Suppressor macrophage (primary cell): ENCODE data around the gene FOXD4L6.
A peak's percentile ranks its signal among the peaks of the same experiment; 100 is the strongest.
"Not testable (repeated sequence)": the region's sequence is repeated elsewhere in the genome, so short reads cannot be mapped to it uniquely, and the experiment has no call there.

ENCODE experiments used
- DNase-seq, 4 experiments: peaks; one replicate each; pipeline ENCODE4 v3.0.0-alpha.2; 2020 to 2022
- total RNA-seq, 17 experiments: gene quantifications; one replicate each; lab custom pipeline; 2026; ENCODE audit warnings: mixed read lengths in 6 of 17, inconsistent platforms in 3 of 17; lab: John Stamatoyannopoulos, UW

Gene FOXD4L6
- total RNA-seq: 0 to 0.33 (median 0) reads per million in 17 experiments

DNA sequence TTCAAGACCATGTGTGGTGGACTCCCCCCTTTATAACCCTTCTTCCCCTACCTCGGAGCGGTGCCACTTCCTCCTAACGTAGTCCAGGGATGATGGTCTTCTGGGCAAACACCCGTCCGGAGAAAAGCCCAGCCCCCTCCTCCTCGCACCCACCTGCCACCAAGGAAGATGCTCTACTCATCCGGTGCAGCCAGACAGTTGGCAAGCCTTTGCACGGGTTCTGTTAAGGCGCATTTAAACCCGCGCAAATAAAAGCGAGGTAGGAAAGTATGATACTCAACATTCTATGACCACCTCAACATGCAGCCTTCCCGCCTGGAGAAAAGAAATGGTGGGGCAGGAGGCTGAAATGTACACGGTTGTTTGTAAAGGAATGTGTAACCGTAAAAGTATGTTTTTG lies at the start of gene FOXD4L6:
FOXD4L6 (minus strand) TSS at position 101 of the 400 bp plus-strand sequence. CDS start 298 bp downstream, outside the sequence.
- not testable (repeated sequence) for DNase-seq

DNA sequence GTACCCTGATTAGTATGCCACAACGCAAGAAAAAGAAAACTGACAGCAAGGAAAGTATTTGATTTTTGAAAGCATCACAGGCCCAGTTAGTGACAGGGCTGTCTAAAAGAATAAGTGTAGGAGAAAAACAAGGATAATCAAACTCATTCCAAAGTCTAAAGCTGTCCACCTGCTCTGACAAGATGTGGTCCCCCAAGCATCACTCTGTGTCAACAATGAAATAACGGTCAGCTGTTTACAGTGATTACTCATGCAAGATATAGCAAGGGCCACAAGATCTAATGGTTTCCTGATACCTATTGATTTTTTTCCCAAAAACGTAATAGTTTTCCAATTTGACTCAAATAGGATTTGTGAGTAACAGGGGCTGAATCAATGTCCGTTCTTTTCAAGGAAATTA lies 46.5 kb upstream of the FOXD4L6 start:
- not testable (repeated sequence) for DNase-seq

DNA sequence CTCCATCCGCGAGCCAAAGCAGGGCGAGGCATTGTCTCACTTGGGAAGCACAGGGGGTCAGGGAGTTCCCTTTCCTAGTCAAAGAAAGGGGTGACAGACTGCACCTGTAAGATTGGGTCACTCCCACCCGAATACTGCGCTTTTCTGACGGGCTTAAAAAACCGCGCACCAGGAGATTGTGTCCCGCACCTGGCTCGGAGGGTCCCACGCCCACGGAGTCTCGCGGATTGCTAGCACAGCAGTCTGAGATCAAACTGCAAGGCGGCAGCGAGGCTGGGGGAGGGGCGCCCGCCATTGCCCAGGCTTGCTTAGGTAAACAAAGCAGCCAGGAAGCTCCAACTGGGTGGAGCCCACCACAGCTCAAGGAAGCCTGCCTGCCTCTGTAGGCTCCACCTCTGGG lies 21.6 kb upstream of the FOXD4L6 start:
- not testable (repeated sequence) for DNase-seq

DNA sequence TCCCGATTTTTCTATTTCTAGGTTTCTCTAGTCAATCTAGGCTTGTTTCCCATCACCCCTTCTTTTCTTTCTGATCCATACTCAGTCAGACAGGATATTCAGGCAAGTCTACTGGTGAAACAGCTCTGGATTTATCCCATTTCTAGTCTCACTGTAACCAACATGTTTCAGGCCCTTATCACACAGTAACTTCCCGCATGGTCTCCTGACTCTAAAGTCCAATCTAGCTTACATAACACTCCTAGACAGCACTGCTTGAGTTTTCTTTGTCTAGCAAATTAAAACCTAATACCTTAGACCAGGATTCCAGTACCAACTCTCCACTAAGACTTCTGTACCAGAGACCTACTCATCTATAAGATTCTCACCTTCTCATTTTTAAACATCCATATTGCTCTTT lies 13.4 kb upstream of the FOXD4L6 start:
- DNase-seq: not testable (repeated sequence)

DNA sequence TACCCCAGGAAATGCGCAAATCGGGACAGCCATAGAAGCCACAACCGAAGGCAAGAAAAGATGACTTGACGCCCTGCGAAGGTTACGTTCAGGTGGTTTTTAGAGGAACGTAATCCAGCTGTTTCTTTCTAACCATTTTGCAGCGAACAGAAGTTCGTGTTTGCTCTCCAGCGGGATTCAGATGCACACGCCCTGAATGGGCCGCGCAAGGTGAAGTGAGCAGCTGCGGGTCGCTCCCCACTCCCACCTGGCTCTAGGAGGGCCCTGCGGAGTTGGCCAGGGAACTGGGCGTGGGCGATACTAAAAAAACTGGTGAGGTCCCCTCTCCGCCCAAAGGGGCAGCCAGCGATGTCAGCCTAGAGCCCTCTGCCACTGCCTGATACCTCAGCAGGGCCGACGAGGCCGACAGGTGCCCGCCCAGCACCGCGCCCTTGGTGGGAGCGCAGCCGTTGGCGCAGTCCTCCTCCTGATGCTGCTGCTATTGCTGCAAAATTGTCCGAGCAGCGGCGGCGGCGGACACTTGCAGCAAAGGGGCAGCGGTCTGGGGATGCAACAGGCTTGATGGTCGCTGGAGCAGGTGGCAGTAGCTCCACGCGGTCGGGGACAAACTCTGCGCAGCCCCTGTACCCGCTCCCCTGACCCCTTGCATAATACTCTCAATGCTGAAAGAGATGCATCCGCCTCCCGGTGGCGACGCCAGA lies 1.6 kb downstream of the FOXD4L6 start:
- DNase-seq: not testable (repeated sequence)

DNA sequence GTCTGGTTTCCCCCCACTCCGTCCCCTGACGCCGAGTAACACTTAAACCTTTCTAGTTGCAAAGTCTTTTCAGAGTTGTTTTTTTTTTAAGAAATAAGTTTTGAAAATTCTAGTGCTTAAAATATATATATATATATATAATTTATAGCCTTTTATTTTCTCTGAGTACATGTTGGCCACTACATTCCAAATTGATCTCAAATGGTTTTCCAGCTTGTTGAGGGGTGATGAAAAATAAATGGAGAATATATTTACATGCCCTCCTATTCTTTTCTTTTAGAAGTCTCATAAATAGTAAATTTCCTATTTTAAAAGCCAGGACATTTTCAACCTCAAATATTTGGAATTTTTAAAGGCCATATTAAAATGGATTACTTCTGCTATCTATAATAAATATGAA lies 2.5 kb downstream of the FOXD4L6 start:
- not testable (repeated sequence) for DNase-seq

DNA sequence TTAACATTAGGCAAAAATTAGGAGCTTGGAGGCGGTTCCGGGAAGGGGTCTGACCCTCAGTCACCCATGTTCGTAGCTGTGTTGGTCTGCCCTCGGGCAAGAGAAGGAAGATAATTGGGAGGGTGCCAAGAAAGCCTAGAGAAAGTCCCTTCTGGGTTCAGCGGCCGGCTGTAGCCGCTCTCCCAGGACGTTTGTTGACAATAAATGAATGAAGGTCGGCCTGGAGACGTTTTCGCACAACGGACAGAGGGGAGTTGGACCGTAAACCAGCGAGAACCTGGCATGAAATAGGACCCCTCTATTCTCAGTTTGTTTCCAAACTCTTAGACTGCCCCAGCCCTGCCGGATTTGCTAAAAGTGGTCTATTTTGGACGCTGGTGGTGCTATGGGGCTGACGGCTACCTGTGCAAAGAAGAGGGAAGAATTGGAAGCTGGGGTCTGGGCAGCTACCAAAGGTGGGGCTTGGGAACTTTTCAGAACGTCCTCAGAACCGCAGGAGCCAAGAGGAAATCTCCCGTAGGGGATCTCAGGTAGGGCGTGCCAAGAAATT lies 3.3 kb downstream of the FOXD4L6 start:
- DNase-seq: not testable (repeated sequence)

DNA sequence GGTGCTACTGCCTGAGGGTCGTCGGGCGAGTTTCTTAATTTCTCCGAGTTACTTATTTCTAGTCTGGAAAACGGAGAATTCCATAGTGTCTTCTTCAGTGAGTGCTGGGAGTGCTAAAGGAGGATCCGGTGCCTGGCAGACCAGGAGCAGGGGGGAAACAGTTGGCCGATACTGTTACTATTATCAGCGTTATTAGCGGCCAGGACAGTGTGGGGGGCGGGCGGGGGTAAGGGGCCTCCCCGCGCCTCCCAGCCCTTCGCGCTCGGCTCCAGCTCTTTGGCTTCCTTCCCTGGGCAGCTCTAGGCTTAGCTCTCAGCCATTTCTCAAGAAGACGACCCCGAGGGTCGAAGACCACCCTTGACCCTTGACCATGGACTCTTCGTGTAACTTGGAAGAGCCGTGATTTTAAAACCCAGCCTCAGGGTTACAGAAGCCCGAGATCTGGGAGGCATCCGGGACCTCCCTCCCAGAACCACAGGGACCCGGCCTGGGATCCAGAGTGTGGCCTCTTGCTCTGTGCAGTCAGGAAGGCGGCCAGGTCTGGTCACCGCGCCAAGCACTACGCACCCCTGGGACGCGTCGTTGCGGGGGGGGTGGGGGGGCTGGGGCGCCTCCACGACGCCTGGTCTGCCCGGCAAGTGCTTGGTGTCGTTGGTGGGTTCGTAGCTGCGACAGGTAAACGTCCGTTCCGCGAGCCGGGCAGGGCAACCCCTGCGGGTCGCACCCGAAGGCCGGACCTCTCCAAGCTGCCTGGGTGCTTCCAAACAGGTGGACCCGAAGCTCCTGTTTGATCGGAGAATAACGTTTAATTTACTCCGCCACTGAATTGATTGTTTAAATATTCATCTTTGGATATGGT lies 4.0 kb downstream of the FOXD4L6 start:
- DNase-seq: not testable (repeated sequence)

DNA sequence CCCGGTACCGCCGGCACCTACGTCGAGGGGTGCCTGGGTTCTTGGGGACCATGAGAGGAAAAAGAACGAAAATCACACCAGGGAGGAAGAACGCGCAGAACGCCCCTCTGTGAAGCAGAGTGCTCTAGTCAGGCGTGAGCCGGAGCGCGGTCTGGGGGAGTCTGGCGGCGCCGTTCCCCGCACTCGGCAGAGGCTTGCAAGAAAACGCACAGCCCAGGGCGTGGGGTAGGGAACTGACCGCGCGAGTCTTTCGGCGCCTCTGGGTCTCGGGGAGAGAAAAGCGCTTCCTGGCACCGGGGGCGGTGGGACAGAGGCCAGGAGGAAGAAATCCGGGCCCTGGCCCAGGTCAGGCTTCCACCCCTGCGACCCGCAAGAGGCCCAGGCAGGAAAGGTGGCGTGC lies 4.7 kb downstream of the FOXD4L6 start:
- not testable (repeated sequence) for DNase-seq

DNA sequence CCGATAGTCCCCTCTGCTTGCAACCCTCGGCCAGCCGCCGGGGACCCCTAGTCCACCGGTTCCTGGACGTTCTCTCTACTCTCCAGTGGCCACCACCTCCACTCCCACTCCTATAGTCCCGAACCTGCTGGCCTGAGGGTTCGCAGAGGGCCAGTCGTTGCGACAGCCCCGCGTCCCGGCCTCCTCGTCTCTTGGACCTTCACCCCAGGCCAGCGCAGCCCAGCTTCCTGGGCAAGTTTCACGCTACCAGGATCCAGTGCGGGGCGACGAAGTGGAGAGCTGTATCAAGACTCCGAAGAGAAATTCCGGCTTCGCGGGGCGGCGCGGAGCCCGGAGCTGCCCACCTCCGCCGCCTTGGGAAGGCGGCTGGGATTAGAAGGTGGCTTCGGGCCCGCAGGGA lies 5.1 kb downstream of the FOXD4L6 start:
- not testable (repeated sequence) for DNase-seq

DNA sequence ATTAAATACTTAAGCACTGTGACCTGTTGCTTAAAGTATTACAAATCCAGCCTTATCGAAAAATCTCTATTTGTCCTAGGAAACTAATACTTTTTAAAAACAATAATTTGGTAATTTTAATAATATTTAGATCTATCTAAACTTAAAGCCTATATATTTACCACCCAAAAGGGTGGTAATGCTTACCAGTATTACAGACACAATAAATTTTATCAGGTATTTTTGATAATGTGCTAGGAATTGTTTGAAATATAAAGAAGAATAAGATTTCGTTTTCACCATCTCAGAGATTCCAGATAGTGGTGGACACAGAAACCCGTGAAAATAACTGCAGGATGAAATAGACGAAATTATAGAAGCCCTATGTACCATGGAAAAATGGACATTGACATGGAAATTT lies 7.8 kb downstream of the FOXD4L6 start:
- DNase-seq: not testable (repeated sequence)

DNA sequence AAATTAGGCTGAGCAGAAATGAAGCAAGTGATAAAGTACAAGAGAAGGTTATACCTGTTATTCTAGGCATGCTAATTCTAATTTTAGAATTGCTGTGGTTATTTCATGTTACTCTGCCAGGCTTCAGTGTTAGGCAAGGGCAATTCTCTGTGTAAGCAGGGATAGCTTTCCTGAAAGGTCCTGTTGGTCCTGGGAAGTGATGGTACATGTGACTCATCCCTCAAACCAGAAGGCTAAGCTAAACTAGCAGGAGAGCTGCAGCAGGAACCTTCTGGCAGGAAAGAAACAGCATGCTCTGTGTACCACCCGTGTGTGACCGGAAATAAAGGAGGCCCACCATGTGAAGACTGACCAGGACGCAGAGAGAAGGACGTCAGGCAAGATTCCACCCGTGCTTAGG lies 8.8 kb downstream of the FOXD4L6 start:
- not testable (repeated sequence) for DNase-seq

DNA sequence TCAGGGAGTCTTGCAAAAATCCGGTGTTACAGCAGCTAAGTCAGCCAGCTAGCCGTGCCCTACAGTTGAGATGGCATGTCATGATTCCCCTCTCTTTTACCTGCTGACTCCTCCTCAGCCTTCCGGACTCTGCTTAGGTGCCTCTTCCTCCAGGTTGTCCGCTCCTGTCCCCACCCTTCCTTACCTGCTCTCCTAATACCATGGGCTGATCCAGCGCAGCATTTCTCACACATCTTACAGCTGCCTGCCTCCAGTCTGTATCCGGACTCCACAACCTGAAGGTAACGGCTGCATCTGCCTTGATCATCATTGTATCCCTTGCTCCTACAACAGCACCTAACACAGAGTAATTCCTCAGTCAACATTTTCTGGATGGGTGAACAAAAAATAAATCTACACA lies 9.2 kb downstream of the FOXD4L6 start:
- not testable (repeated sequence) for DNase-seq

DNA sequence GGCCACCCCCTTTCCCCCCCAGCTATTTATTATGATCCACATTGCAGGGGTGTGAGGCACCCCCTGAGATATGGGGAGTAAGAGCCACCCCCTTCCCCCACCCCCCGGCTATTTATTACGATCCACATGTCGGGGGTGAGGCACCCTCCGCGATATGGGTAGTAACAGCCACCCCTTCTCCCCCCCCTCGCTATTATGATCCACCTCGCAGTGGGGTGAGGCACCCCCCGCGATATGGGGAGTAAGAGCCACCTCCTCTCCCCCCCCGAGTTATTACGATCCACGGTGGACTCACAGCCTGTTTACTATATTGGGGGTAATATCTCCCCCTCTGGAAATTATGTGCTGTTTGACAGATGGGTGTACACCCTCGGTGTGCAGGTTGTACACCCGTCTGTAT lies 15.1 kb downstream of the FOXD4L6 start:
- DNase-seq: not testable (repeated sequence)

DNA sequence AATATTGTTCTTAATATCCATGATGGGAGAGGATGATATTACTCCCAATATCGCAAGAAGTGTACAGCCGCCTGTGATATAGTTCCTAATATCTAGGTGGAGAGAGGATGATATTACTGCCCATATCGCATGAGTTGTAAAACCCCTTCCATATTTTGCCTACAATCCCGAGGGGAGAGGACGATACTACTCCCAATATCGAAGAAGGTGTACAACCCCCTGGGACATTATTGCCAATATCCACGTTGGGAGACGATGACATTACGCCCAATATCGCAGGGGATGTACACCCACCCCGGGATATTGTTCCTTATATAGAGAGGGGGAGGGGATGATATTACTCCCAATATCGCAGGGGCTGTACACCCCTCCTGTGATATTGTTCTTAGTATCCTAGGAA lies 17.1 kb downstream of the FOXD4L6 start:
- not testable (repeated sequence) for DNase-seq

DNA sequence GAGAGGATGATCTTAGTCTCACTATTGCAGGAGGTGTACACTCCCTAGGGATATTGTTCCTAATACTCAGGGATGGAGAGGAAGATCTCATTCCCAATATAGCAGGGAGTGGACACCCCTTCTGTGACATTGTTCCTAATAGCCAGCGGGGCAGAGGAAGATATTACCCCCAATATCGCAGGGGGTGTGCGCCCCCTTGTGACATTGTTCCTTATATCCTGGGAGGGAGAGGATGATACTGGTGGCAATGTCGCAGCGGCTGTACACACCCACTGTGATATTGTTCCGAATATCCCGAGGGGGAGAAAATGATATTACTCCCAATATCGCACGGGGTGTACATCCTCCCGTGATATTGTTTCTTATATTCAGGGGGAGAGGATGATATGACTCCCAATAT lies 17.6 kb downstream of the FOXD4L6 start:
- peak in 1 of 4 experiments; percentile 17 for DNase-seq

DNA sequence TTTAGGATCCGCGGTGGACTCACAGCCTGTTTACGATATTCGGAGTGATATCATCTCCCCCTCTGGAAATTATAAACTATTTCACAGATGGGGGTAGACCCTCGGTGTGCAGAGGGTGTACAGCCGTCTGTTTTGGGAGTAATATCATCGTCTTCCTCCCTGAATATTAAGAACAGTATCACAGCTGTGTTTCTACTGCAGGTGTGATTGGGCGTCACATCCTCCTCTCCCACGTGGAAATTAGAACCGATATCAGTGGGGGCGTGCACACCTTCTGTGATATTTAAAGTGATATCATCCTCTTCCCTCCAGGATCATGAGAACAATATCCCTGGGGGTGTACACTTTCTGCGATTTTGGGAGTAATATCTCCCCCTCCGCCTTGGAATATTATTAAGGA lies 19.2 kb downstream of the FOXD4L6 start:
- DNase-seq: not testable (repeated sequence)

DNA sequence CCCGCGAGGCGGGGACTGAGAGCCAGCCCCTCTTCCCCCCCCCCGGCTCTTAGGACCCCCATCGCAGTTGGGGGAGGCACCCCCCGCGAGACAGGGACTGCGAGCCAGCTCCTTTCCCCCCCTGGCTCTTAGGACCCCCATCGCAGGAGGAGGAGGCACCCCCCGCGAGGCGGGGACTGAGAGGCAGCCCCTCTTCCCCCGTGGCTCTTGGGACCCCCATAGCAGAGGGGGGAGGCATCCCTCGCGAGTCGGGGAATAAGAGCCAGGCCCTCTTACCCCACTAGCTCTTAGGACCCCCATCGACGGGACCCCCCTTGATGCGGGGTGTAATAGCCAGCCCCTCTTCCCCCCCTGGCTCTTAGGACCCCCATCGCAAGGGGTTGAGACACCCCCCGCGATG lies 19.7 kb downstream of the FOXD4L6 start:
- DNase-seq: not testable (repeated sequence)

DNA sequence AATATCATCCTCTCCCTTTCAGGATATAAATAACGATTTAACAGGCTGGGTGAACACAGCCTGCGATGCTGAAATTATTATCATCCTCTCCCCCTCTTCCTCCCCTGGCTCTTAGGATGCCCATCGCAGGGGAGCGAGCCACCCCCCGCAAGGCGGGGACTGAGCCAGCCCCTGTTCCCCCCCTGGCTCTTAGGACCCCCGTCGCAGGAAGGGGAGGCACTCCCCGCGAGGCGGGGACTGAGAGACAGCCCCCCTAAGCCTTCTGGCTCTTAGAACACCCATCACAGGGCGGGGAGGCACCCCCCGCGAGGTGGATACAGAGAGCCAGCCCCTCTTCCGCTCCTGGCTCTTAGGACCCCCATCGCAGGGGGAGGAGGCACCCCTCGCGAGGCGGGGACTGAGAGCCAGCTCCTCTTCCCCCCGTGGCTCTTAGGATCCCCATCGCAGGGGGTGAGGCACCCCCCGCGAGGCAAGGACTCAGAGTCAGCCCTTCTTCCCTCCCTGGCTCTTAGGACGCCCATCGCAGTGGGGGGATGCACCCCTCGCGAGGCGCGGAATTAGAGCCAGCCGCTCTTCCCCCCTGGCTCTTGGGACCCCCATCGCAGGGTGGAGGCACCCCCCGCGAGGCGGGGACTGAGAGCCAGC lies 21.9 kb downstream of the FOXD4L6 start:
- DNase-seq: not testable (repeated sequence)

DNA sequence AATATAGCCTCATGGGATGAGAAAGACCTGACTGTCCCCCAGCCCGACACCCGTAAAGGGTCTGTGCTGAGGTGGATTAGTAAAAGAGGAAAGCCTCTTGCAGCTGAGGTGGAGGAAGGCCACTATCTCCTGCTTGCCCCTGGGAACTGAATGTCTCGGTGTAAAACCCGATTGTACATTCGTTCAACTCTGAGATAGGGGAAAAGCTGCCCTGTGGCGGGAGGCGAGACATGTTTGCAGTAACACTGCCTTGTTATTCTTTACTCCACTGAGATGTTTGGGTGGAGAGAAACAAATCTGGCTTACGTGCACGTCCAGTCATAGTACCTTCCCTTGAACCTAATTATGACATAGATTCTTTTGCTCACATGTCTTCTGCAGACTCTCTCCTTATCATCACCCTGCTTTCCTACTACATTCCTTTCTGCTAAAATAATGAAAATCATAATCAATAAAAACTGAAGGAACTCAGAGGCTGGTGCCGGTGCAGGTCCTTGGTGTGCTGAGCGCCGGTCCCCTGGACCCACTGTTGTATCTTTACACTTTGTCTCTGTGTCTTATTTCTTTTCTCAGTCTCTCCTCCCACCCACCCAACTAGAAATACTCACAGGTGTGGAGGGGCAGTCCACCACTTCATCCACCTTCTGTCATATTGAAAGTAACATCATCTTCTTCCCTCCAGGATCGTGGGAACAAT lies 22.8 kb downstream of the FOXD4L6 start:
- DNase-seq: not testable (repeated sequence)

DNA sequence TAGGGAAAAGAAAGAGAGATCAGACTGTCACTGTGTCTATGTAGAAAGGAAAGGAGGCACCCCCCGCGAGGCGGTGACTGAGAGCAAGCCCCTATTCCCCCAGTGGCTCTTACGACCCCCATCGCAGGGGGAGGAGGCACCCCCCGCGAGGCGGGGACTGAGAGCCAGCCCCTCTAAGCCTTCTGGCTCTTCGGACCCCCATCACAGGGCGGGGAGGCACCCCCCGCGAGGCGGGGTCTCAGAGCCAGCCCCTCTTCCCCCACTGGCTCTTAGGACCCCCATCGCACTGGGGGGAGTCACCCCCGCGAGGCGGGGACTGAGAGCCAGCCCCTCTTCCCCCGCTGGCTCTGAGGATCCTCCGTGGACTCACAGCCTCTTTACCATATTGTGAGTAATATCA lies 23.9 kb downstream of the FOXD4L6 start:
- DNase-seq: not testable (repeated sequence)

DNA sequence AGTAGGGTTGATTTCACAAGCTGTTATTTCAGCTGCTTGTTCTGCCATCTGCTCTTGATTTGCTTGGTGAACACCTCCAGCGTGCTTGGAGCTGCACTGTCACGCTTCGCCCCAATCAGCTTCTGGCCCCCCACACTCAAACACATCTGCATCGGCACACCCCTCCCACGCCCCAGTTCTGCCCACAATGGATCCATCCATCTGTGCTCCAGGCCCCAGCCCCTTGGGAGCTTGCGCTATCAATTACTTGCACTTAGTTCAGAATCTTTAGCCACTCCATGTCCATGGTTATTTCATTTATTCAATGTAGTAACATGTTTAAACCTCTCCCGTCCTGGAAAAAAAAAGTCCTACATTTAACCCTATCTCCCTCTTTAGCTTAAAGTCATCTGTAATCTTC lies 28.0 kb downstream of the FOXD4L6 start:
- DNase-seq: not testable (repeated sequence)
